ENCODE measurements around the gene EGFLAM.

GRCh38 chr5:38483805-38484398 is 225.5 kb downstream of the EGFLAM start:
- no peak for TF ChIP-seq CTCF (conservative IDR thresholded peaks at IDR 0.05 in 1 of 2, IDR thresholded peaks at IDR 0.05 in 1 of 2; ENCODE audit: extremely low read depth in 1 of 2, insufficient read depth in 1 of 2, low read depth in 1 of 2, low read length in 2 of 2)
- TF ChIP-seq EZH2 (IDR thresholded peaks at IDR 0.05; ENCODE audit: borderline replicate concordance, low read length) = no peak

Data from mammary epithelial cell (primary cell).